Prostate gland (tissue), 2 donors: ENCODE measurements around the gene ERC2. TPM values are rescaled to one million over a fixed set of nuclear protein-coding genes. Genes with fewer than 3 reads are reported as not detected.

ENCODE experiments used
- DNase-seq: peaks from one replicate; pipeline ENCODE4 v3.0.0-alpha.2; 2019; ENCODE audit warnings: low spot score
- H3K27ac ChIP-seq, 2 donors: fragments of 200-600 bp; sonication (generic); 2 replicates each; pipeline ENCODE4 v1.5.1; 2017 to 2019
- H3K27me3 ChIP-seq: fragments of 200-600 bp; sonication (generic); replicated peaks from 2 replicates; pipeline ENCODE4 v1.5.1; 2019; ENCODE audit not compliant: insufficient read depth
- H3K36me3 ChIP-seq, 2 donors: fragments of 200-600 bp; sonication (generic); 1 replicate in 1 of 2; 2 replicates in 1 of 2; pipeline versions ENCODE4 v1.5.1 to v1.8.1; 2017 to 2019
- H3K4me1 ChIP-seq: fragments of 200-600 bp; sonication (generic); replicated peaks from 2 replicates; pipeline ENCODE4 v1.5.1; 2019
- H3K4me3 ChIP-seq, 2 donors: fragments of 200-600 bp; sonication (generic); 2 replicates each; pipeline ENCODE4 v1.5.1; 2017 to 2019
- H3K9me3 ChIP-seq: fragments of 200-600 bp; sonication (generic); 2 replicates; pipeline ENCODE4 v1.5.1; 2017
- POLR2A ChIP-seq: fragments of 450-650 bp; IDR thresholded peaks from one replicate; pipeline ENCODE4 v1.6.1; 2016; ENCODE audit warnings: antibody characterized with exemption, mild to moderate bottlenecking
- POLR2AphosphoS5 ChIP-seq: sonication (generic); formaldehyde crosslinking; IDR thresholded peaks from one replicate; pipeline ENCODE4 v1.6.1; 2017; ENCODE audit warnings: antibody characterized with exemption
- WGBS: methylation state at CpG from one replicate; pipeline ENCODE4 v1.1.5; 2018; 5-methylcytosine and 5-hydroxymethylcytosine counted together
- intact Hi-C: fragments of 100-400 bp; cut with DNase I; formaldehyde crosslinking; loops from one replicate; pipeline ENCODE4 v1.14.2; 2022
- total RNA-seq, 2 donors: library from RNA; depleted of rRNA; stranded (reverse); fragments of >200 nt; gene quantifications; one replicate each; pipeline ENCODE4 v1.1.0, GENCODE V29; 2016
- TF ChIP-seq, protein P1 (sequence below), 4 experiments: fragments of 200-600 bp in 2 of 4; fragments of 450-650 bp in 2 of 4; sonication (generic) in 2 of 4; IDR thresholded peaks; 1 replicate in 3 of 4; 2 replicates in 1 of 4; pipeline ENCODE4 v1.5.1; 2016 to 2019; ENCODE audit warnings: antibody characterized with exemption in 4 of 4, mild to moderate bottlenecking in 2 of 4, moderate library complexity in 2 of 4

The ERC2 gene
- total RNA-seq, 2 donors from 2014 or later: 1.0 to 2.7 TPM

DNA sequence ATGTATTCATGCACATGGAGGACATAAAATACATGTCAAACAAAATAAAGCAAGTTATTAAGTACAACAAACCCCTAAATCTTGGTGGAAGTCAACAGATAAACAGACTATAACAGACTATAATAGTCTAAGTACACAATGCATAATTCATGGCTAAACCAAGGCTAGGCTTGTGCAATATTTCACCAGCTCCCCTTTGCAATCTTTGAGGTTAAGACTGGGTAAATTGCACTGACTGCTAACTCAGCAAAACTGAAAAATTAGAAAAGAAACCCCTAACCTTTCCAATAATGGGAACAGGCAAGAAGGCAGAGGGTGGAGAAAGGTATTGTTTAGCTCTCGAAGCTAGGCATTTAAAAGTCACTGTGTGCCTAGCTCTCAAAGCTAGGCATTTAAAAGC, 676.3 kb downstream of the ERC2 start:
- TF ChIP-seq, protein P1, sequence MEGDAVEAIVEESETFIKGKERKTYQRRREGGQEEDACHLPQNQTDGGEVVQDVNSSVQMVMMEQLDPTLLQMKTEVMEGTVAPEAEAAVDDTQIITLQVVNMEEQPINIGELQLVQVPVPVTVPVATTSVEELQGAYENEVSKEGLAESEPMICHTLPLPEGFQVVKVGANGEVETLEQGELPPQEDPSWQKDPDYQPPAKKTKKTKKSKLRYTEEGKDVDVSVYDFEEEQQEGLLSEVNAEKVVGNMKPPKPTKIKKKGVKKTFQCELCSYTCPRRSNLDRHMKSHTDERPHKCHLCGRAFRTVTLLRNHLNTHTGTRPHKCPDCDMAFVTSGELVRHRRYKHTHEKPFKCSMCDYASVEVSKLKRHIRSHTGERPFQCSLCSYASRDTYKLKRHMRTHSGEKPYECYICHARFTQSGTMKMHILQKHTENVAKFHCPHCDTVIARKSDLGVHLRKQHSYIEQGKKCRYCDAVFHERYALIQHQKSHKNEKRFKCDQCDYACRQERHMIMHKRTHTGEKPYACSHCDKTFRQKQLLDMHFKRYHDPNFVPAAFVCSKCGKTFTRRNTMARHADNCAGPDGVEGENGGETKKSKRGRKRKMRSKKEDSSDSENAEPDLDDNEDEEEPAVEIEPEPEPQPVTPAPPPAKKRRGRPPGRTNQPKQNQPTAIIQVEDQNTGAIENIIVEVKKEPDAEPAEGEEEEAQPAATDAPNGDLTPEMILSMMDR (IDR thresholded peaks at IDR 0.05): no peak
- TF ChIP-seq POLR2A (no peak), POLR2AphosphoS5 (no peak)

DNA sequence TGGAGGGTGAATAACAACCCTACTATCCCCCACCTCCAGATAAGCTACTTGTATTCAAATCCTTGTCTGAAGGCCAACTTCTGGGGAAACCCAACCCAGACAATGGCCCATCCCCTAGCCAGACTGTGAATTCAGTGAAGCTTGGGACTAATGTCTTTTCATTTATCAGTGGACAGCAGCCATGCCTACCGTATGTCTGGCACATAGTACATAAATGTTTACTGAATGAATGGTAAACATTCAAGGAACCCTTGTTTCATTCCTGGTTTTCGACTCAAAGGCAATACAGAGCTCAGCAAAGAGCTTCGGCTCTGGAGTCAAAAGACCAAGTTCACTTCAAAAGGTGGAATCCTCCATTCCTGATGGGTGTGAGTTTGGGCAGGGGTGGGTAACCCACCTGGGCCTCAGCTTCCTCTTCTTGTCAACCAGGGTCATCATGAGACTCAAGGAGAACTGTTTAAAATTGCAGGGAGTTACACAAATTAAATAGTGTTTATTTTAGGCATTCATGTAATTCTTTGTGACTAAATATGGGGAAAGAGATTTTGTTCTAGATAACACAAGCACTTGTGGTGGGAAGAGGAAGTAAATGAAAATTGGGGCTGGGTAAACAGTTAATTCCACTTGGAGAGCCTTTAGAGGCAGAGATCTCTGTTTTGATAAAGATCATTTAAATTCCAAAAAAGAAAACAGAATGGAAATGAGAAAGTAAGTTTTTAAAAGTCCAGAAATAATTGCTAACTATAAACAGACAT, 677.5 kb downstream of the ERC2 start:
- no peaks in the 10 kb centered on the region for H3K9me3 ChIP-seq

More for the DNA sequence above, 676.3 kb downstream of the ERC2 start:
- DNase-seq: no peak
- Histone ChIP-seq H3K4me3 (no peak overlapping the region), H3K36me3 (no peaks in the 10 kb centered on the region), H3K27ac (no peak overlapping the region), H3K27me3 (no peaks in the 10 kb centered on the region), H3K9me3 (no peaks in the 10 kb centered on the region), H3K4me1 (no peaks in the 10 kb centered on the region)
- intact Hi-C loops: no loop called here
- WGBS: 72% methylated on average over 1 of the region's 1 CpG

DNA sequence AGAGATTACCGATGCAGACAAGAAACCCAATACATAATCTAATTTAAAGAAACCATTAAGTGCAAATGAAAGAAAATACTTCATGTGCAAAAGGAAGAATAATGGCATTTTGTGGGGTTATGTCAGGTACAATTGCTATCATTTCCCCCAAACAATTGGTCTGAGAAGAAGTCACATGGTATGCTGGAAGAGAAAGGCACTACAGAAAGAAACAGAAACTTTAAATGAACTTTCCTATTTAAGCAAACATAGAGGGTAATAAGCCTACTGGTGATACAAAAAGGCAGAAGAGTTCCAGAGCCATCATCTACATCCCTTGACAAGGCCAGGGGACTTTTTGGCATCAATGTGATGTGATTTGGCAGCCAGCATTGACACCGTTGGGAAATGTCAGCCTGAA, 678.8 kb downstream of the ERC2 start:
- Histone ChIP-seq H3K4me1 (no peaks in the 10 kb centered on the region), H3K27me3 (no peaks in the 10 kb centered on the region), H3K27ac (no peak overlapping the region), H3K9me3 (no peaks in the 10 kb centered on the region), H3K36me3 (no peaks in the 10 kb centered on the region), H3K4me3 (no peak overlapping the region)
- no peak for TF ChIP-seq POLR2AphosphoS5
- TF ChIP-seq POLR2A: no peak
- TF ChIP-seq, protein P1 (IDR thresholded peaks at IDR 0.05): no peak
- WGBS: 83% methylated on average over 2 of the region's 2 CpGs
- intact Hi-C loops: no loop called here
- DNase-seq: no peak

More for the DNA sequence above, 677.5 kb downstream of the ERC2 start:
- no peak overlapping the region for H3K27ac ChIP-seq
- intact Hi-C loops: no loop called here
- no peak overlapping the region for H3K4me3 ChIP-seq
- no peak for DNase-seq
- no peaks in the 10 kb centered on the region for H3K27me3 ChIP-seq
- H3K36me3 ChIP-seq: no peaks in the 10 kb centered on the region
- no peaks in the 10 kb centered on the region for H3K4me1 ChIP-seq
- TF ChIP-seq POLR2AphosphoS5 (no peak), POLR2A (no peak)
- TF ChIP-seq, protein P1 (IDR thresholded peaks at IDR 0.05): no peak
- 64% methylated on average over 3 of the region's 3 CpGs for WGBS

DNA sequence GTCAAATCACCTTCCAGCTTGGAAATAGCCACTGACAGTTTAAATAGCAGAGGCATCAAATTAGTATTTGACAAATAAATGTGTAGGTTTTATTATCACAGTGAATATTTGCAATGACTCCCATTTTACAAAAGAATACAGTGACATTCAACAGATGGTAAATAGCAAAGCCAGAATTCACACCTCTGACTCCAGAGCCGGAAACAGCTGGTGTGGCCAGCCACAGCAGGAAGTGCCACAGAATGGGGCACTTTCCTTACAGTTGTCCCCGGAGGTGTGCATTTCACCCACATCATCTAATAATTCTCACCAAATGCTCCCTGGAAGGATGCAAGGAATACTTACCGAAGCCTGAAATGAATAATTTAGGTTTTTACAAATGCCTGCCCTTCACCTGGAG, 685.5 kb downstream of the ERC2 start:
- TF ChIP-seq POLR2A (no peak), POLR2AphosphoS5 (no peak)
- TF ChIP-seq, protein P1 (IDR thresholded peaks at IDR 0.05): no peak
- no peak overlapping the region for H3K27ac ChIP-seq
- no peaks in the 10 kb centered on the region for H3K4me1 ChIP-seq
- intact Hi-C loops: no loop called here
- DNase-seq: no peak
- H3K36me3 ChIP-seq: no peaks in the 10 kb centered on the region
- H3K27me3 ChIP-seq: no peaks in the 10 kb centered on the region
- H3K9me3 ChIP-seq: no peaks in the 10 kb centered on the region
- no peak overlapping the region for H3K4me3 ChIP-seq
- WGBS: 57% methylated on average over 3 of the region's 3 CpGs

DNA sequence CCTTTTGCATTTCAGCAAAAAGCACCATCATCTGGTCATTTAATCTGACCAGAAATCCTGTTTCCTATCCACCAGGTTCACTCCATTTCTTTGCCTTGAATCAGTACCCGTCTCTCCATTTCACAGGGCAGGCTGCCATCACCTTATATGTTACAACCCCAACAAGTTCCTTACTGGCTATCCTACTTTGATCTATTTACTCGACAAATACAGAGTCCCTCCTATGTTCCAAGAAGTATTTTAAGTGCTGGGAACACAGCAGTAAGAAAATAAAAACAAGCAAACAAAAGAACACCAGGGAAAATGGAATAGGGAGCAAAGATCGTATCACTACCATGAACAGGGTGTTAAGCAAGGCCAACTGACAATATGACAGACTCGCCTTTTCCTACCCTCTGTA, 685.9 kb downstream of the ERC2 start:
- WGBS: 17% methylated on average over 4 of the region's 4 CpGs
- H3K4me1 ChIP-seq: no peaks in the 10 kb centered on the region
- H3K36me3 ChIP-seq: no peaks in the 10 kb centered on the region
- TF ChIP-seq, protein P1 (IDR thresholded peaks at IDR 0.05): no peak
- TF ChIP-seq POLR2AphosphoS5: peak; percentile 80
- peak; percentile 73 for DNase-seq
- no peak overlapping the region for H3K4me3 ChIP-seq
- H3K27me3 ChIP-seq: no peaks in the 10 kb centered on the region
- no peaks in the 10 kb centered on the region for H3K9me3 ChIP-seq
- H3K27ac ChIP-seq: no peak overlapping the region
- intact Hi-C loops: no loop called here
